DMS153 treated with DMSO at 0.1 percent for 48 hours (cell line): ENCODE results near the gene BZW2.
A peak's percentile ranks its signal among the peaks of the same experiment; 100 is the strongest.

ENCODE experiments used
- DNase-seq: peaks from one replicate; lab custom pipeline; 2025; ENCODE audit not compliant: unreplicated experiment; lab: John Stamatoyannopoulos, UW

BZW2 gene

GRCh38 chr7:16645593-16646471 is at the start of gene BZW2, which contains the start of gene ANKMY2:
Gene BZW2, plus strand, starts transcription at chr7:16646181. Its CDS starts 19,263 bp downstream, at chr7:16665444.
Gene ANKMY2, minus strand, starts transcription at chr7:16645754. Its CDS starts 181 bp downstream, at chr7:16645573.
- DNase-seq, result peak; percentile 96

- no peak for DNase-seq
Observed at GRCh38 chr7:16598015-16598414, 48.0 kb upstream of the BZW2 start.

- peak; percentile 67 for DNase-seq
Observed at GRCh38 chr7:16599860-16600259, 46.1 kb upstream of the BZW2 start.

GRCh38 chr7:16603633-16604032 is 42.3 kb upstream of the BZW2 start:
- no peak for DNase-seq

GRCh38 chr7:16604054-16604453 is 41.9 kb upstream of the BZW2 start:
- DNase-seq, result no peak

GRCh38 chr7:16606704-16607103 is 39.3 kb upstream of the BZW2 start:
- no peak for DNase-seq

- DNase-seq, result no peak
Observed at GRCh38 chr7:16609842-16610450, 36.0 kb upstream of the BZW2 start.

GRCh38 chr7:16611711-16612110 is 34.3 kb upstream of the BZW2 start:
- no peak for DNase-seq

- no peak for DNase-seq
Observed at GRCh38 chr7:16615228-16615627, 30.8 kb upstream of the BZW2 start.

- DNase-seq, result no peak
Observed at GRCh38 chr7:16616122-16616521, 29.9 kb upstream of the BZW2 start.

- no peak for DNase-seq
Observed at GRCh38 chr7:16616542-16616941, 29.4 kb upstream of the BZW2 start.

- no peak for DNase-seq
Observed at GRCh38 chr7:16619979-16620408, 26.0 kb upstream of the BZW2 start.

- DNase-seq, result no peak
Observed at GRCh38 chr7:16626388-16626787, 19.6 kb upstream of the BZW2 start.

- no peak for DNase-seq
Observed at GRCh38 chr7:16627236-16627635, 18.7 kb upstream of the BZW2 start.

- DNase-seq, result no peak
Observed at GRCh38 chr7:16630654-16631053, 15.3 kb upstream of the BZW2 start.

GRCh38 chr7:16634271-16634738 is 11.7 kb upstream of the BZW2 start:
- no peak for DNase-seq

- DNase-seq, result no peak
Observed at GRCh38 chr7:16636555-16637101, 9.4 kb upstream of the BZW2 start.

GRCh38 chr7:16637379-16637778 is 8.6 kb upstream of the BZW2 start:
- no peak for DNase-seq

GRCh38 chr7:16638282-16639280 is 7.4 kb upstream of the BZW2 start:
- DNase-seq, result no peak

- no peak for DNase-seq
Observed at GRCh38 chr7:16644157-16644556, 1.8 kb upstream of the BZW2 start.
